Activated CD8-positive, alpha-beta memory T cell treated with anti-CD3 and anti-CD28 coated beads, Interleukin-2, amount 50 U/mL, for 4 hours (primary cell): ENCODE measurements around the gene P2RX6.
A peak's percentile ranks its signal among the peaks of the same experiment; 100 is the strongest.

Experiments
- DNase-seq: peaks from one replicate; pipeline ENCODE4 v3.0.0-alpha.2; 2020

The P2RX6 gene

DNA sequence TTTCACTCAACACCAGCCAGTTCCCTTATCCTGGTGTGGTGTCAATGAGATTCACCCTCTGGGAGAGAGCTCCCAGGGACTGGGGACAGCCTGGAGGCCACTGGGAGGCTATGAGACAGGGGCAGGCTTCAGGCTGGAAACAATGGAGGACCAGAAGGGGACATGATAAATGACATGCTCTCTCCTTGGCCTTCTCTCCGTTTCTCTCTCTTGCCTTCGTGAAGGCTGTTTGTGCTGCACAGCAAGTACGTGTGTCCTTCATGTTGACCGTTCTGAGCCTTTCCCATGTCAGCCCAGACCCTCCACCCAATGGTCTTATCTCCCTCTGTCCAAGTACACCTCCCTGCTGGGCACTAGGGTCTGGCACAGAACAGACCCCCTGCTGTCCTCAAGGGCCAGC lies 34.4 kb upstream of the P2RX6 start:
- DNase-seq, result no peak

DNA sequence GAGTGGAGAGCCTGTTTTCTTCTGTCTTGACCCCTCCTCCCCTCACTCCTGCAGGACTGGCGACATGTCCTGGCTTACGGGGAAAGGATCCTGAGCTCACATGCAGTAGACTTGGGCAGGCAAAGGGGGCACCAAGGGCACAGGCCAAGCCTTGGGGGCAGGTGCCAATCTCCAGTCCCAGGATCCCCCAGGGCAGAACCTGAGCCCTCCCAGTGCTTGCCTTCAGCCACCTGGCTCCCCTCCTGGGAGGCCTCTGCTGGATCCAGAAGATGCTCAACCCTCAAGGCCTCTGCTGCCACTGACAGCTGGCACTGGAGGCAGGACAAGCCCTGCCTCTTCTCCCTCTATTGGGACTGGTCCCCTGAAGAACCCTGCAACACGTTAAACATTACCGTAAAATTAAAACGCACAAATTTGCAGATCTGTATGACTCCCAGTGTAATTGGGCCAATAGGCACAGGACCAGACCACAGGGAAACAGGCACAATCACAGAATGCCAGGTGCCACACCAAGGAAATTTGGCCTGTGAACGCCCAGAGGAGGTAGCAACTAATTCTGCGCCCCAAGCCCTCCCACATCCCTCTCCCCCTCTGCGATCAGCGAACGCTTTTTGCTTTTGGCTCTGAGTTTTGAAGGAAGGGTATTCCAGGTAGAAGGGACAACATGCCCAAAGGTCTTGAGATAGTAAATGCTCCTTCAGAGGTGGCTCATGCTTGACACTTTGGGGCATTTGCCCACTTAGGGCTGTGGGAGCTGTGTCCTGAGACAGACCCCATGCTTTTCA lies 33.8 kb upstream of the P2RX6 start:
- no peak for DNase-seq

DNA sequence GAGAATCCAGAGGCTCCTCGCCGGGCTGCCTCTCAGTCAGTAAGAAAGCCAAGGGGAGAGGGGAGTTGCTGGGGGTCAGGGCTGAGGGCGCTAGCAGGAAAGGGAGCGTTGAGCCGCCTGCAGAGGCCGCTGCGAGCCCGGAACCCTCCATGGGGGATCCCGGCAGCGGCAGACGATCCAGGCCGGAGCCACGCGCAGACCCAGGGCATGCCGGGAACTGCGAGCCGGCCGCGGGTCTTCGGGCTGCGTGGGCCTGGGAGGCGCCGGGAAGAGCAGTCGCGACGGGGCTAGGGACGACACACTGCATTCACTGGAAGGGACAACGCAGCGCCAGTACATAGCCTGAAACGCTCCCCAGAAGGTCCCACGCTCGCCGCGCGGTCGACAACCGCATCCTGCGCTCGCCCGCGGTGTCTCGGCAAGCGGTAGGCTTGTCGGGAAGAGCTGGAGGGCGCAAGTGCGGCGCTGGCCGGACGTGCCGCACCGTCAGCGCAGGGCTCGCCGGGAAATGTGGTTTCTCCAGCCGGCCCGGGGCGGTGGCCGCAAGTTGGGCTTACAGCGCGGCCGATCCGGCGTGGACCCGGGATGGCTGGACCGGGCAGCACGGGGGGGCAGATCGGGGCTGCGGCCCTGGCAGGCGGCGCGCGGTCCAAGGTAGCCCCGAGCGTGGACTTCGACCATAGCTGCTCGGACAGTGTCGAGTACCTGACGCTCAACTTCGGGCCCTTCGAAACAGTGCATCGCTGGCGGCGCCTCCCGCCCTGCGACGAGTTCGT lies 33.0 kb upstream of the P2RX6 start, which contains the start of gene LZTR1:
Gene LZTR1, plus strand, starts transcription at position 511 of the 776 bp plus-strand sequence. Its CDS starts 75 bp downstream, at position 586.
- peak; percentile 70 for DNase-seq

DNA sequence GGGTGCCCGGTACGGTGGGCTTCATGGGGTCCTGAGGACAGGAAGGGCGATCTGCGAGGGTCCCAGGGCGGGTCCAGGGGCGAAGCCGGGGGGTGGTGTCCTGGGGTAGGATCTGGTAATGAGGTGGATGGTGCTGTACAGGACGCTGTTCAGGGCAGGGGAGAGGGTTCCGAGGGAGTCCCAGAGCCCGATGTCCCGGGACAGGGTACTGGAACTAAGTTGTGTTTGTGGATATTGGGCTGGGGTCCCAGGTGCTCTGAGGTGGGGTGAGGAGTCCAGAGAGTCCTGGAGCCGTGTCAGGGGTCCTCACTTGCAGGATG lies 32.4 kb upstream of the P2RX6 start:
- DNase-seq, result no peak

DNA sequence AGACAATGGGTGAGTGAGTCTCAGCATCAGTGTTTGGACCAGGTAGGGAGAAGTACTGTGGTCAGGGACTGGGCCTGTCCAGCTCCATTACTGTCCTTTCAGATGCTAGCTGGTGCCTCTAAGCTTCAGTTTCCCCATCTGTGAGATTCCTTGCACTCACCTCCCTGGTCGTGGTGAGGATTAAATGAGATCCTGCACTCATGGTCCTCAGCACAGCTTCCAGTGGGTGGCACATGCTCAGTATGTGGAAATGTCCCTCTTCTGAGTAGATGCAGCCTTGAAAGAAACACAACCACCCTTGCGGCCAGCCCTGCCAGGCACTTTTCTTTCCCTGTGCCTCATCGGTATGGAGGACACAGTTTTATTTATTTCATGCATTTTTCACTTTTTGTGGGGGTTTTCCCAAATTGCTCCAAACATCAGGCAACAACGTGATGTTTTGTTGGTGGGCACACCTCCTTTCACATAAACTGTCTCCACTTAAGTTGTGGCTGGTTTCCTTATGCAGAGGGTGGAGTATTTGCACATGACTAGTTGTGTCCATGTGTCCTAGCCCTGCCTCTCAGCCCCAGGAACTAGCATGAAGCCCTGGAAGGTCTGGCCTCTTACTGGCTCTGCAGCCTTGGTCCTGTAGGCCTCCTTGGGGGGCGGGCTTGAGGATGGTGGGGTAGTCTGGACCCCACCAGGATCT lies 31.7 kb upstream of the P2RX6 start:
- DNase-seq, result no peak

DNA sequence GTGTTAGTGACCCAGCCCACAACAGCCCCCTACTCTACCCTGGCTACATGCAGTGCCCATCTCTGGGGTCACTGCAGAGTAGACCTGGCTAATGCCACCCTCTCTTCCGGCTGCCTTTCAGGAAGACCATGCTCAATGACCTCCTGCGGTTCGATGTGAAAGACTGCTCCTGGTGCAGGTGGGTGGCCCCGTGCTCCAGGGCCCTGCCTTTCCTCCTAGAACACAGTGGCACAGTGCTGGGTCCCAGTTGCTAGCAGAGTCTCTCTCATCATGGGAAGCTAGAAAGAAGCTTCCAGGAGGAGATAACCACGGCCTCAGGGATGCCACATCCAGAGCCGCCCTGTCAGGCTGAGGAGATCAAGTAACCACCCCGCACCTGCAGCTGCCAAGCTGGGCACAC lies 29.2 kb upstream of the P2RX6 start:
- no peak for DNase-seq

DNA sequence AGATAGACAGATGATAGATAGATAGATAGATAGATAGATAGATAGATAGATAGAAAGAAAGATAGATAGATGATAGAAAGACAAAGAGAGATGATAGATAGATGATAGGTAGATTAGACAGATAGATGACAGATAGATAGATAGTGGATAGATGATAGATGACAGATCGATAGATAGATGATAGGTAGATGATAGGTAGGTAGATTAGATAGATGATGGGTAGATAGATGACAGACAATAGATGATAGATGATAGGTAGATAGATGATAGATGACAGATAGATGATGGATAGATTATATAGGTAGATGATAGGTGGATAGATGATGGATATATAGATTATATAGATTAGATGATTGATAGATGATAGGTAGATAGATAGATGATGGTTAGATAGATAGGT lies 28.6 kb upstream of the P2RX6 start:
- no peak for DNase-seq

DNA sequence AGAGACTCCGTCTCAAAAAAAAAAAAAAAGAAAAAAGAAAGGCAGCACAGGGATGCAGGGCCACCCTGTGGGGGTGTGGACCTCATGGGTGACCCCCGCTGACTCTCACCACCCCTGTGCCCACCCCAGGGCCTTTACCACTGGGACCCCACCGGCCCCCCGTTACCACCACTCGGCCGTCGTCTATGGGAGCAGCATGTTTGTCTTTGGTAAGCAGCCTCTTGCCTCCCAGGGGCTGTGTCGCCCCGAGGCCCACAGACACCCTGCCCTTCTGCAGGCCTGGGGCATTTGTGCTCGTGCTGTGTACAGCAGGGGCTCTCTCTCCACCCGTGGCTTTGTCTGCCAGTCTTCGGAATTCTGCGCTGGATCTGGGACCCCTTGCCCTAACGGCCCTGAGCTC lies 27.6 kb upstream of the P2RX6 start:
- DNase-seq, result no peak

DNA sequence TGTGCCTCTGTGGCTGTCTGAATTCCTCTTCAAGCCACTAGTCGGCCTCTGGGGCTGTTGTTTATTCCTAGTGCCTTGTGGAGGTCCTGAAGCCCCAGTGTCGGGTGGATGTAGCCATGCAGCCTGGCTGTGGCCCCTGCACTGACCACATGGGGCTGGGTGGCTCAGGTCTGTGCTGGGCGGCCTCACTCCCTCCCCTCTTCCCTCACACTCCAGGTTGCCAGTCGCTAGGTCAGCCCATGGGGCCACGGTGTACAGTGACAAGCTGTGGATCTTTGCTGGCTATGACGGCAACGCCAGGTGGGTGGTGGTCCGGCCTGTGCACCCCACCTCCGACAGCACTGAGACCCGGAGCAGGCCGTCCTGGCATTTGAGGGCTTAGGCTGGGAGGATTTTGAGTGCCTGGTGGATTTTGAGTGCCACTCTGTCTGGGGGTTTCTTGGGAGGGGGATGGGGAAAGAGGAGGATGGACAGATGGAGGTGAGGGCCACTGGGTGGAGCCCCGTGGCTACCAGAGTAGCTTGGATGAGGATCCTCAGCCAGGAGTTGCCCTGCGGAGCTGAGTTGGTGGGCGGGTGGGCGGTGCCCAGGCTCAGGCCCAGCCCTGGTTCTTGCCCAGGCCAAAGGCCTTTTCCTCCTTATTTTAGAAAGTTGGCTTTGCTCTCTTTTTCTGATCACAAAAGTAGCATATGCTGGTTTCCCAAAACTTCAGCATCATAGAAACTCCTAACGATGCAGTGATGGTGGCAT lies 26.2 kb upstream of the P2RX6 start:
- DNase-seq, result no peak

DNA sequence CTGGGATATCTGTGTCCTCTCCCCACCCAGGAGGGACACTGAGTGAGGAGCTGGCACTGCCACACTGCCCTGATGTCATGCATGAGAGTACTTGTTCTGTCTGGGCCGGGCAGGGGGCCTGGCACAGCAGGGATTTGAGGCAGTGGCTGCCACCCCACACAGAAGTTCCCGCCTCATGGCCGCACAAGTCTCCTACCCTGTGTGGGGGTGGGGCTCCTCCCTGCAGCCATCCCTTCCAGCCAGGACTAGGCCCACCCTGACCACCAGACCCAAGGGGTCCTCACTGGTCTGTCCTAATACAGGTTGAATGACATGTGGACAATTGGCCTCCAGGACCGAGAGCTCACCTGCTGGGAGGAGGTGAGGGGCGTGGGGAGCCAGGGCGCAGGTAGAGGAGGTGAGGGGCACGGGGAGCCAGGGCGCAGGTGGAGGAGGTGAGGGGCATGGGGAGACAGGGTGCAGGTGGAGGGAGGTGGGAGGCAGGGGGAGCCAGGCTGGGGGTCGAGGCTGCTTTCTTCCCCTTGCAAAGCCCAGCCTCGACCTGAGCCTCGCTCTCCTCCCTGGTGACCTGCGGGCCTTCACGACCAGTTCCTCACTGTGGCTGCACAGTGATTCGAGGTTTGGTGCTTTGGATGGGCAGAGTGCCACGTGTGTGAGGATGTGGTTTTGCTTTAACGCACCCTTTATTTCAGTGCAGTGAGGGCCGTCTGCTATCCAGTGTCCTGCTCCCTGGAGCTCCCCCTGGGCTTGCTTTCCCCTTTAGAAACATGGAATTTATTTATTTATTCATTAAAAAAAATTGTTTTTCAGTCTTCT lies 25.4 kb upstream of the P2RX6 start:
- no peak for DNase-seq

DNA sequence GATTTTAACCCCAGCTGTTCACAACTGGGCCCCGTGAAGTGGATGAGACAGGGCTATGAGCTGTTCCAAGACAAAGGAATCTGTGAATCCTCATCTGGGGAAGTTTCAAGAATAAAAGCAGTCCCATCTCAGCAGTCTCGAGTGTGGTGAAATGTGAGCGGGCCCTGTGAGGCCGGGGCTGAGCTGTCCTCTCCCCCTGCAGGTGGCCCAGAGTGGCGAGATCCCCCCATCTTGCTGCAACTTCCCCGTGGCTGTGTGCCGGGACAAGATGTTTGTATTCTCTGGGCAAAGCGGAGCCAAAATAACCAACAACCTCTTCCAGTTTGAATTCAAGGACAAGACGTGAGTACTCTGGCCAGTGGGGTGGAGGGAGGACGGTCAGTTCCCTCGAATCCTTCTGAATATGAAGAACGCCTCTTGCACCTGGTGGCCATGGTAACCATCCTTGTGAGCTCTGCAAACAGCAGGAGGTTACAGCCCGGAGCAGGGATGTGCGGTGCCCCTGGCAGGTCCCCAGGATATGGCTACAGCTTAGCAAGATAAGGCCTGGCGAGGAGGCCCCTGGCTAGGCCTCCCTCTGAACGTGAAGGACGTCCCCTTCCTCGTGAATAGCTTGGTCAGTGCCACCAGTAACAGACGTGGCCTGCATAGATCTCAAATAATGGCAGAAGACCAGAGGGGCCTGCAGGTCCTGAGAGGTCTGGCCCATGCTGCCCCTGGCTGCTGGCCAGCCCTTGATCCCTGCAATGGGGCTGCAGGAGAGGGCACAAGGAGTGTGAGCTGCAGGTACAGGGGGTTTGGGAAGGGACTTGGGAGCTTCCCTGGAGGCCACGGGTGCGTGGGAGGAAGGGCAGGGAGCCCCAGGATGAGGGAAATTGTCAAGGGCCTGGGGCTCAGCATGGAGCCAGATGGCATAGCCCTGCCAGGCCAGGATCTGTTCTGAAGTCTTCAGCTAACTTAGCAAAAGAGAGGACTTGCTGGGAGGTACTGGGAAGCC lies 24.5 kb upstream of the P2RX6 start:
- DNase-seq, result no peak

DNA sequence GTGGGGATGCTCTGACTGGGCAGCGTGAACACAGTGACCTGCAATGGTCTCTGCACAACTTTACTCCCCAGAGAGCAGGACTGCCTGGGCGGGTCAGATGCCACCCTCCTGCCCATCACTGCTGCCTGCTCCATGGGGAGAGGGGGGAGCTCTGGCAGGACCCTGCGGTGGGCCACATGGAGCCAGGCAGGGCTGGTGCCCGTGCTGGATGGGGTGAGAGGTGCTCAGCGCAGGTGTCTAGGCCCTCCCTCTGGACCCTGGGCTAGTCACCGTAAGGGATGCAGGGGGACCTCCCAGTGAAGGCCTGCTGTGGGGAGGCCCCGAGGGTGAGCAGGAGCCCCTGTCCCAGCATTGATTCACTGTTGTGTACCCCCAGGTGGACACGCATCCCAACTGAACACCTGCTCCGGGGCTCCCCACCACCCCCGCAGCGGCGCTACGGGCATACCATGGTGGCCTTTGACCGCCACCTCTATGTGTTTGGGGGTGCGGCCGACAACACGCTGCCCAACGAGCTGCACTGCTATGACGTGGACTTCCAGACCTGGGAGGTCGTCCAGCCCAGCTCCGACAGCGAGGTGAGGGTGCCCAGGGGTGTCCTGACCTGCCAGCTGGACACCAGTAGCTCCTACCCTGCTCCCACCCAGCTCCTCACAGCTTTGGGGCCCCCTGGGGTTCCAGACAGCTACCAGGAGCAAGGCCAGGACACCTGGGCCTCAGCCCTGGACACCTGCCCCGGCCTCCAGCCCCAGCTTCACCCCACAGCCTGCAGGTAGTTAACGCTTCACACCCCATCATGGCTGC lies 23.5 kb upstream of the P2RX6 start:
- DNase-seq, result no peak

DNA sequence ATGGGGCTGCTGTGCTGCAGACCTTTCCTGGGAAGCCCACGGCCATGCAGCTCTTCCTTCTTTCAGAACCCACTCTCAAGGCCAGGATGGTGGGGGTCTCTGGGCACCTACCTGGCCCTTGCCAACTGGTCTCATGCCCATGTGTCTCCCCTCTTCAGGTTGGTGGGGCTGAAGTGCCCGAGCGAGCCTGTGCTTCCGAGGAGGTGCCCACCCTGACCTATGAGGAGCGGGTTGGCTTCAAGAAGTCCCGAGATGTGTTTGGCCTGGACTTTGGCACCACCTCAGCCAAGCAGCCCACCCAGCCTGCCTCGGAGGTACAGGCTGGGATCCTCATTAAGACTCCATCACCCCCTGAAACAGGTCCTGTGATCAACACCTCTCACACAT lies 22.9 kb upstream of the P2RX6 start:
- no peak for DNase-seq

DNA sequence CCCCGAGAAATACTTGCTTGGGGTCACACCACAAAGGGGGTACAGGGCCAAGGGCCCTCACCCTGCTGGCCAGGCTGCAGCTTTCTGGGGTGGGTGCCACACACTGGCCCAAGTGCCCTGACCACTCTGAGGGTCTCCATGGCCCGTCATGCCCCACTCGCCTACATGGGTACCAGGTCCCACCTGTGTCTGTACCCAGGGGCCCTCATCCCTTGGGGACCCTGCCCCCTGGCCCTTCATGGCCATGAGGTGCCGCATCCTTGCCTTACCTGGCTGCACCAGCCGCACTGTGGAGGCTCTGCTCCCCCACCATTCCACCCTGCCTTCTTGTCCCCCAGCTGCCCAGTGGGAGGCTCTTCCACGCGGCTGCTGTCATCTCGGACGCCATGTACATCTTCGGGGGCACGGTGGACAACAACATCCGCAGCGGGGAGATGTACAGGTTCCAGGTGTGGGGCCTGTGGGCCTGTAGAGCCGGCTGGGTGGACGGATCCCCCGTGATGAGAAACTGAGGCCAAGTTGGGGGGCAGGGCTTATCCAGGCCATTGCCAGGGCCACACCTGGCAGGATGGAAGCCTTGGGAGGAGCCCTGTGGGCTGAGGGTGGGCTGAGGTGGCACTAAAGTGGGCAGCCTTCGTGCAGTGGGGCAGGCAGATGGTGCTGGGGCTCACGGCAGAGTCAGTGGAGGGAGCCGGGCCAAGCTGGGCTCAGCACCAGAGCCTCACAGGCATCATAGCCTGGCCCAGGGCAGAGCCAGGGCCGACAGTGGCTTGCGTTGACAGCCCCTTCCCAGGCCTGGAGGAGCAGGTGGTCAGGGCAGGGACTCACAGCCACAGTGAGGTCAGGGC lies 22.3 kb upstream of the P2RX6 start:
- no peak for DNase-seq

DNA sequence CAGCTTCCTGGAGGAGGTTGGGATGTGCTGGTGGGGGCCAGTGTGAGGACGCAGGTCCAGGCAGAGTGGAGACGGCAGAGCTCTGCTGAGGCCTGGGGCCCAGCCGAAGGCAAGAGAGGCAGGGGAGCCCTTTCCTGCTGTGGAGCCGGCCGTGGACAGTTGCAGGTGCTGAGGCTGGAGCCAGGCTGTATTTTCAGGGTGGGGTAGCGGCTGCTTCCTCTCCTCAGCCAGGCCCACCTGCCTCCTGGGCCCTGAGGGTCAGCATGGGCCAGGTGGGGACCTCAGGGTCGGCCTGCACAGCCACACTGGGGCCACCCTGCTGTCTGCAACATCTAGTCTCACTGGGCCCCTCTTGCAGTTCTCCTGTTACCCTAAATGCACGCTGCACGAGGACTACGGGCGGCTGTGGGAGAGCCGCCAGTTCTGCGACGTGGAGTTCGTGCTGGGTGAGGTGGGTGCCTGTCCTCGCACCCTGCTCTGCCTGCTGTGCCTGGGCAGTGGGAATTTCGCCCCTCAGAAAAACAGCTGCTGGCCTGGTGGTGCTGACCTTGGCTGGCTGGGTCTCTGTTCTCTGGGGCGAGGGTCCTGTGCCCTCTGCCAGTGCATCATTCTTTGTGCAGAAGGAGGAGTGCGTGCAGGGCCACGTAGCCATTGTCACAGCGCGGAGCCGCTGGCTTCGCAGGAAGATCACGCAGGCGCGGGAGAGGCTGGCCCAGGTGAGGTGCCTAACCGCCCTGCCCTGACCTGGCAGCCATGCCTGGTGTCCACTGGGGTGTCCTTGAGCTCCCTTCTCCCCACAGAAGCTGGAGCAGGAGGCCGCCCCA lies 21.4 kb upstream of the P2RX6 start:
- no peak for DNase-seq

DNA sequence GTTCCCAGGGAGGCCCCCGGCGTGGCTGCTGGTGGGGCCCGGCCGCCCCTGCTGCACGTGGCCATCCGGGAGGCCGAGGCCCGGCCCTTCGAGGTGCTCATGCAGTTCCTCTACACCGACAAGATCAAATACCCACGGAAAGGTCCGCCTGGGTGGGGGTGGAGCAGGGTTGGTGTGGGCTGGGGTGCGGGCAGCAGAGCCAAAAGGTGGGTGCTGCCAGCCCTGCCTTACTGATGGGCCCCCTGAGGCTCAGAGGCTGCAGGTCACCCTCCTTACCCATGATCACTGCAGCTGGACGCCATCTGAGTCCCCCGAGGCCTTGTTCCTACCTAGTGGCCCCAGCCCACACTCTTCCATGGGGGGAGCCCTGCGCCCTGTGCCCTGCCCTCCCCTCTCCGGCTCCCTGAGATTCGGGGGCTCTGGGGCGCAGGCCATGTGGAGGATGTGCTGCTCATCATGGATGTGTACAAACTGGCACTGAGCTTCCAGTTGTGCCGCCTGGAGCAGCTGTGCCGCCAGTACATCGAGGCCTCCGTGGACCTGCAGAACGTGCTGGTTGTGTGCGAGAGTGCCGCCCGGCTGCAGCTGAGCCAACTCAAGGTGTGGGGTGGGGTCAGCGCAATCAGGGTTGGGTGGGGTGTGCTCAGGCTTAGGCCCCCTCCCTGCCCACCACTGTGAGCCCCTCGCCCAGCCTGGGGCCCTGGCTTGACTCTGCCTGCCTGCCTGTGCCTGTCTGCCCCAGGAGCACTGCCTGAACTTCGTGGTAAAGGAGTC lies 20.6 kb upstream of the P2RX6 start:
- no peak for DNase-seq

DNA sequence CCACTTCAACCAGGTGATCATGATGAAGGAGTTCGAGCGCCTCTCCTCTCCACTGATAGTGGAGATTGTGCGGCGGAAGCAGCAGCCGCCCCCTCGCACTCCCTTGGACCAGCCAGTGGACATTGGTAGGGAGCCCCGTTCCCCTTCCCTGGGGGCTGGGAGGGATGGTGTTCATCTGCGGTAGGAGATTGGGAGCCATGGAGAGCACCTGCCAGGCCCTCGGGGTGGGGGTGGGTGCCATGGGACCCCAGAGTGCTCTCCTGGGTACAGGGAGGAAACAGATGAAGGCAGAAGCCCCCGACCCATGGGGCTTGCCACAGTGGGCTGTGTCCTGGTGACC lies 20.1 kb upstream of the P2RX6 start:
- DNase-seq, result no peak
